Vagina (tissue), 2 donors: Measurements from ENCODE around the gene ATP6V0A1.

Experiments used
- CTCF ChIP-seq, 3 experiments: fragments of 450-650 bp in 2 of 3; fragments of 200-600 bp in 1 of 3; sonication (generic) in 1 of 3; IDR thresholded peaks; one replicate each; pipeline ENCODE4 v1.5.1; 2017 to 2019; ENCODE audit warnings: antibody characterized with exemption in 3 of 3, mild to moderate bottlenecking in 2 of 3, moderate library complexity in 2 of 3
- POLR2AphosphoS5 ChIP-seq, 2 donors: sonication (generic); formaldehyde crosslinking; IDR thresholded peaks; one replicate each; pipeline ENCODE4 v1.9.0; 2017; ENCODE audit warnings: antibody characterized with exemption in 2 of 2, mild to moderate bottlenecking in 2 of 2, low read depth in 1 of 2; ENCODE audit not compliant: insufficient read depth in 1 of 2

DNA sequence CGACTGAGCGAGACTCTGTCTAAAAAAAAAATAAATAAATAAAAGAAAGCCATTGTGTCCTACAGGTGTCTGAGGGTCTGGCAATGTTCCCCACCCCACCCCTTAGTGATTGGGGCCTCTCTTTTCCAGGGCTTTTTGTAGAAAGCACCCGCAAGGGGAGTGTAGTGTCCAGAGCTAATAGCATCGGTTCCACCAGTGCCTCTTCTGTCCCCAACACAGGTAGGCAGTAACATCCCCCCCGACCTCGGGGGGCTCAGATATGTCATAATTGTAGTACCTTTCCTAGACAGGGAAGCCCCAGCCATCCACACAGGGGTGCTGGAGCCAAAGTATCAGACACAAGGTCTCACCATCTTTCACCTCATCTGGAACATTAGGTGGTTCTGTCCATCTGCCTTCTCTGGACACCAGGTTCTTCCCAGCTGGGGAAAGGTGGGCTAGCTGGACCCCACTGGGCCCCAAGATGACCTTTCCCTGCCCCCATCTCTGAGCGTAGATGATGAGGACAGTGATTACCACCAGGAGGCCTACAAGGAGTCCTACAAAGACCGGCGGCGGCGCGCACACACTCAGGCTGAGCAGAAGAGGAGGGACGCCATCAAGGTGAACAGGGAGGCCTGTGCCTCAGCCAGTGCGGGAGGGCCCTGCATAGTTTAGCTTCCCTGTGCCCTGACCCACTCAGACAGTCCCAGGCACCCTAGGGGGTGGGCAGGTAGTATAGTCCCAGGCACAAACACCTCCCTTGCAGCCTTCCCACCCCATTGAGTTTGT, 109.8 kb downstream of the ATP6V0A1 start:
- TF ChIP-seq POLR2AphosphoS5 (IDR thresholded peaks at IDR 0.05; ENCODE audit: insufficient read depth in 1 of 2, low read depth in 1 of 2): no peak
- no peak for TF ChIP-seq CTCF (IDR thresholded peaks at IDR 0.05)
